A204.1 (cell line): ENCODE data around the gene TENM4.

ENCODE experiments used
- FAIRE-seq: peaks from 2 replicates; lab custom pipeline; 2012; peaks lifted over from hg19 to GRCh38; lab: Jason Lieb, UNC

TENM4 gene

DNA sequence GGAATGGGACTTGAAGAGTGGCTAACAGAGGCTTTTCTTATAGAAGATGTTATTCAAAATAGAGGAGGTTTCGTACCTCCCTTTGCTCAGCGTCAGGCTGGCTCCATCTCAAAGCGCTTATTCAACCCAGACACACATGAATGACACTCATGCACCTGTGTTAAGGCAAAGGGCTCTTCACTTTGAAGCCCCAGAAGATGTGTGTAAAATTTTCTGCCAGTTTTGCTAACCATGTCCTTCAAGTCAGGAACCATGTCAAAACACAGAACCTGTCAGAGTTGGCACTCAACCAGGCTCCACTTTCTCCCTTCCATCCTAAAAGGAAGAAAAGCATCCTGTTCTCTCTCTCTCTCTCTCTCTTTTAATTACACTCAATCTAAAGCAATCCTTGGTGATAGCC is 513.3 kb downstream of the TENM4 start:
- no peak for FAIRE-seq

- FAIRE-seq, result no peak
These were observed 514.0 kb downstream of the TENM4 start for GRCh38 chr11:78926633-78927338.

DNA sequence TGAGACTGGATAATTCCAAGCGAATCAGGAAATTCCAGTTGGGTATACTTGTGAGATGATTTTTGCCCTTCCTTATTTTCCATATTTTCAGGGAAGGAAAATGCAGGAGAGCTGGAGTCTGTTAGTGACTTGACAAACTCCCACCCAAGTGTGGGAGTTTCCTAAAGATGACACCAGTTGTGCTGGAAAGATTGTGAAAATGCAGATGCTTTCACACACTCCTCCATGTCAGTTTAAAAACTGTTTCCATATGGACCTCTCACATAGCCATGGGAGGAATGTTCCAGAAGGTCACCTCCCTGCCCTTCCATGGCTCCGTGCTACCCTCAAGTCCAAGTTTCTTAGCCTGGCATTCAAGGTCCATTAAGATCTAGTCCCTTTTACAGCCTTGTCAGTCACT is 515.4 kb downstream of the TENM4 start:
- FAIRE-seq, result no peak

DNA sequence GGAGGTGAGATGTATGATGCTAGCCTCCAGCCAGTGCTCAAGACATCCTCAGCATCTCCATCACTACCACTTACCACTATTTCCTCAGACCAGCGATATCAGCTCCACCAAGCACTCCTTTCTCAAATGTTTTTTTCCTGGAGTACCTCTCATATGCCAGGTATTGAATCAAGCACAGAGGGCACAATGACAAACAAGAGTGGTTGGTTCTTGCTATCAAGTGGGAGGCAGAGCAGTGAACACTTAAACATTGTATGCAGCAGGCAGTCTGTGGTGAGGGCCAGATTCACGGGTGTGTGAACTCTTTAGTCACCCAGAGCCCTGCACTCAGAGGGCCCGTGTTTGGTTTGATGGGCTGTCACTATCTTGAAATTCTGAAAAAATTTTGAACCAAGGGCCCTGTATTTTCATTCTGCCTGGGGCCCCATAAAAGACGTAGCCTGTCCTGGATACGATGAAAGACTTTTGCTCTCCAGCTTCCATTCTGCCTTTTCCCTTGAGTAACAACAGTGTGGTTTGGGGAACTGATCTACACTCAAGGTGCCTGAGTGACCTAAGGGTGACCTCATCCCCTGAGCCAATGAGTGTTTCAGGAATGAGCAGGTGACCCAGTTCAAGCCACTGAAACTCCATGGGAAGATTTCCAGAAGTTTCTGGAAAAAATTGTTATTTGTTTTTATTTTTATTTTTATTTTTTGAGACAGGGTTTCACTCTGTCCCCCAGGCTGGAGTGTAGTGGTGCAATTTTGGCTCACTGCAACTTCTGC is 517.8 kb downstream of the TENM4 start:
- FAIRE-seq, result no peak

DNA sequence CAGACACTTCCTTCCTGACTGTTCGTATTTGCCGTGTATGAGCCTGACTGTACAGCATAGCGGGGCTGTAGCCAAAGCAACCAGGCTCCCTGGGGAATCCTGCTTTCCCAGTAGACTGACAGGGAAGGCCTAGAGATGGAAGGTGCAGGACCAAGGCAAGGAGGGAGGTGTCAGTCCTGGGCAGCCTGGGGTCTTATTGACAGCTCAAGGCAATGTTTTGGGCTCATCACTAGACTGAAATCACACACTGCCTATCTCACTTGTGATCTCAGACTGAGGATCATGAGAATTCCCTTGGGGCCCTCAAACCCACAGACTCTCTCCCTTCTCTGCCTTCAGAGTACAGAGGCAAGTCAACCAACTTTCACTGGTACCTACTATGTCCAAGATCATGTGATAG is 519.3 kb downstream of the TENM4 start:
- no peak for FAIRE-seq

GRCh38 chr11:78920329-78920728 is 520.5 kb downstream of the TENM4 start:
- FAIRE-seq, result no peak

- FAIRE-seq, result no peak
These were observed 524.1 kb downstream of the TENM4 start for GRCh38 chr11:78916759-78917158.

- FAIRE-seq, result no peak
These were observed 526.3 kb downstream of the TENM4 start for GRCh38 chr11:78914503-78914902.

- FAIRE-seq, result no peak
These were observed 528.1 kb downstream of the TENM4 start for GRCh38 chr11:78912778-78913177.

DNA sequence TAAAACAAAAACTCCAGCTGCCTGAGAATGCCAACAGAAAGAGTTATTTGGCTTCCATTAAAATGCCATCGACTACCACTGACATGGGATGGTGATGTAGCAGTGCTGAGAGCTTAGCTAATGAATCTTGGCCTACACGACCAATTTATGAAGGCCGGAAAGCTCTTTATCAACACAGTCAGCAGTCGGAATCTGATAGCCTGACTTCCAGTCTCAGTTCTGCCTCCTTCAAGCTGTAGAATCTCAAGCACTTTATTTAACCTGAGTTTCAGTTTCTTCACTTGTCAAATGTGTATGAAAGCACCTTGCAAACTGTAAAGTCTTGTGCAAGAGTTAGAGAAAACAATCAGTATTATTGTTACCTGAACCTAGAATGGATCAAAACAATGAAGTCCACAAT is 530.5 kb downstream of the TENM4 start:
- no peak for FAIRE-seq

DNA sequence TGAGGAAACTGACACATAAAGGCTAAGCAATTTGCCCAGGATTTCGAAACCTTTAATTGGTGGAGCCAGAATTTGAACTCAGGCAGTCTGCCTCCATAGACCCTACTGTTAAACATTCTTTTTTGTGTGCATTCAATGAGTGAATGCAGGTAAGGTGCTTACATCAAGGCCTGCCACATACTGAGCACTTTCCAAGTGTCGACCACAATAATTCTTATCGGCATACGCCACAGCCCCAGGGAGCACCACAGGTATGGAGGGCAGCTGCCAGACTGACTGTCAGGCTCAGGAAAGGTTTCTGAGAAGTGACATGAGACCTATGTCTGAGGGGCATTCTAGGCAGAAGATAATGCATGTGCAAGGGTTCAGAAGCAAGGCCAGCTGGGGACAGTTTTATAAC is 531.4 kb downstream of the TENM4 start:
- FAIRE-seq, result no peak

DNA sequence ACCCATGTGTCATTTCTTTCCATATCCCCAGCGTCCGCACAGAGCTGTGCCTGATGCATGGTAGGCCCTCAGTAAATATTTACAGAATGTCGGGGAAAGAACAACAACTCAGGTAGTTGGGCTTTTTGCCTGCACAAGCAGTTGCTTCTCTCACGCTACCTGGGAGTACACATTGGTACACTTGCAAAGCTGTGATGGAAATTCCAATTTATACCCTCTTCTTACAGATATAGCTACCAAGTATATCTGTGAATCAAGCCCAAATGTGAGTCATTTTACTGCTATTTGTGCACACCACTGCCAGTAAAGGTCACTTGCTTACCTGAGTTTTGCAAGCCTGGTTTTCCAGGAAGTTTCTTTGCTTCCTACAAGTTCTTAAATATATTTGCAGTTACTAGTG is 533.2 kb downstream of the TENM4 start:
- no peak for FAIRE-seq

DNA sequence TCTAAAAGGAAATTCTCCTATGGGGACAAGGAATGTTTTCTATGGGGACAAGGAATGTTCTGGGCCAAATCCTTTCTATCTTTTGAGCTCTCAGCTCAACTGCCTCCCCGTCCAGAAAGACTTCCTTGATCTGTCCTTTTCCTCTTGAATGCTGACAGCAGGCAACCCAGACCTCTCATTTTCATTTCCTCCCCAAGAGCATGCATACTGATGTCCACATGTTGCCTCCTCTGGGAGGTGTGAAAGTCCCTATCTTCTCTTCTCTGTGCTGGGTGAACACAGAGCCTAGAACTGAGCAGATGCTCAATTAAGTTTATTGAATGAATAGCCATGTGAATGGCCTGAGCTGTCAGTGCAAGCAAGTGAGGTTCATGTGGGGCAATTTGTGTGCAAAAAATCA is 534.3 kb downstream of the TENM4 start:
- no peak for FAIRE-seq

DNA sequence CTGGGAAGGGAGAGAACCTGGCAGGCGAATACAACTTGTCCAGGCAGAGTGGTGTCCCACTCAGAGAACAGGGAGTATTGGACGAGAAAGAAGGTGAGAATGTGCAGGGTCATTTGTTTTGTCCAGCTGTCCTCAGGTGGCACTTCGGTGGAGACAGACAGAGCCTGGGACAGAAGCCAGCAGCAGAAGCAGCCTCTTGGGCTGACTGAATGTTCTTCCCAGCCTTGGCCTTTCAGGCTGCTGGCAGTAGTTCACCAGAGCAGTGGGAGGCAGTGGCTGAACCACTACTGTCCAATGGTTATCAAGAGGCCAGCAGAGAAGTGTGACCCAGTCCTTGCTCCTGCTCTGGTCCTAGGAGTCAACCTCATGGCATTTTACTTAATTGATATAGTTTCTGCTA is 535.1 kb downstream of the TENM4 start:
- no peak for FAIRE-seq

GRCh38 chr11:78902771-78903507 is 537.9 kb downstream of the TENM4 start:
- no peak for FAIRE-seq

GRCh38 chr11:78901831-78902230 is 539.0 kb downstream of the TENM4 start:
- no peak for FAIRE-seq

GRCh38 chr11:78898266-78898775 is 542.5 kb downstream of the TENM4 start:
- no peak for FAIRE-seq

GRCh38 chr11:78893996-78894395 is 546.8 kb downstream of the TENM4 start:
- FAIRE-seq, result no peak

GRCh38 chr11:78889698-78890097 is 551.1 kb downstream of the TENM4 start:
- FAIRE-seq, result no peak

DNA sequence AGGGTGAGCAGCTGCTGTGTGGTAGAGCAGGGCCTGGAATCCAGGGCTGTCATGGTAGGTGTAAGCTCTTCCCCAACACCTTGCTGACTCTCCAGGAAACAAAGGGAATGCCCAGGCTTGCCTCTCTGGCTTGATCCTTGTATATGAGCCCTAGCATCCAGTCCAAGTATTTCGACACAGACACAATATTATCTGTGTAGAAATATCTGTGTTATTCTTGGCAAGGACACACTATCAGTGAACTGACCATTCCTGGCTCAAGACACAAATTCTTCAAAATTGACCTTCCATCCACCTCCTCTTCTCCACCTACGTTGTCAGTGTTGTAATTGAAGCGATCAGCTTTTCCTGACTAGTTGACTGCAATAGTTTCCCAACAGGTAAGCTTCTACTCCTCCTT is 554.2 kb downstream of the TENM4 start:
- FAIRE-seq, result no peak

DNA sequence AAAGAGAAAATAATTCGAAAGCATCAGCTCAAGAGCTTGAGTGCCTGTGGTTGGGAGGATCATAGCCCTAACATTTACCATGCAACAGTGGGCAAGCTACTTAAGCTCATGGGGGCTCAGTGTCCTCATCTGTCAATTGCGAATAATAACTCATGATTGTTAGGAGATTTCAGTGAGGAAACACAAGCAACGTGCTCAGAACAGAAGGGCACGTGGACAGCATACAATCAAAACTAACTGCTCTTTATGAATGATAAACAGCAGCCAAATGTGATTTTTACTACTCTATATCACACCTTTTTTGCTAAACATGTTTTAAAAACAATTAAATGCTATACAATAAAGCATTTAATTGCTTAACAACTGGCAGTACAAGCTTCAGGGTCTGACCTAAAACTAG is 556.1 kb downstream of the TENM4 start:
- no peak for FAIRE-seq

DNA sequence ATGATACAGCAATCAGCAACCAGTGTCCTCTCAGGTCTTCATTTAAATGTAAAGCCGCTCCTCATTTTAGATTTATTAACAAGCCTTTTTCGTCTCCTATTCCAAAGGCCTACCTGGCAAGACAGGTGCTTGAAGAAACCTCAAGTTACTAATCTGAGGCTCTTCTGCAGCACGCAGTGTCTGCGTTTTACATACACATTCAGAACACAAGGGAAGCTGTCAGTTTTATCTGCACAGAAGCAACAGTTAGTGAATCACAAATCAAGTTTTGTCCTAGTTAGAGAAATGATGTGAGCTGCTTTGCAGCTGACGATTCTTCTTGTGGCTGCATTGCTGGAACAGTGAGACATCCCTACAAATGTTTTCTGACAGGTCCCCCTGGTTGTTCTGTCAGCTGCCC is 557.3 kb downstream of the TENM4 start:
- no peak for FAIRE-seq
